Sigmoid colon (tissue), 7 donors: ENCODE data around the gene CASZ1. TPM values are rescaled to one million over a fixed set of nuclear protein-coding genes. Genes with fewer than 3 reads are reported as not detected.
A peak's percentile ranks its signal among the peaks of the same experiment; 100 is the strongest.

Source experiments
- DNase-seq: peaks from one replicate; pipeline ENCODE4 v3.0.0-alpha.2; 2019
- H3K27ac ChIP-seq, 4 donors: fragments of 200-600 bp; sonication (generic); one replicate each; pipeline ENCODE4 v1.5.1; 2016 to 2019; ENCODE audit warnings: mild to moderate bottlenecking in 1 of 4
- H3K27me3 ChIP-seq, 3 donors: fragments of 200-600 bp; sonication (generic); one replicate each; pipeline ENCODE4 v1.5.1; 2019; ENCODE audit warnings: mild to moderate bottlenecking in 1 of 3
- H3K36me3 ChIP-seq, 4 donors: fragments of 200-600 bp; sonication (generic); one replicate each; pipeline ENCODE4 v1.5.1; 2016 to 2019
- H3K4me1 ChIP-seq, 4 donors: fragments of 200-600 bp; sonication (generic); one replicate each; pipeline ENCODE4 v1.5.1; 2017 to 2019
- H3K4me3 ChIP-seq, 4 donors: fragments of 200-600 bp; sonication (generic); one replicate each; pipeline ENCODE4 v1.5.1; 2017 to 2019; ENCODE audit warnings: mild to moderate bottlenecking in 2 of 4, moderate library complexity in 1 of 4
- H3K9me3 ChIP-seq, 4 donors: fragments of 200-600 bp in 3 of 4; sonication (generic) in 3 of 4; one replicate each; pipeline versions ENCODE4 v1.5.1 to v1.6.1; 2013 to 2019
- EP300 ChIP-seq, 4 donors: sonication (generic); formaldehyde crosslinking; IDR thresholded peaks; one replicate each; pipeline ENCODE4 v1.6.1; 2017; ENCODE audit warnings: antibody characterized with exemption in 4 of 4
- POLR2A ChIP-seq, 2 donors: fragments of 450-650 bp; IDR thresholded peaks; one replicate each; pipeline ENCODE4 v1.6.1; 2016; ENCODE audit warnings: antibody characterized with exemption in 2 of 2, mild to moderate bottlenecking in 2 of 2, moderate library complexity in 2 of 2
- POLR2AphosphoS5 ChIP-seq, 4 donors: sonication (generic); formaldehyde crosslinking; IDR thresholded peaks; one replicate each; pipeline ENCODE4 v1.6.1; 2017; ENCODE audit warnings: antibody characterized with exemption in 4 of 4
- WGBS, 2 donors: extraction: QIAGEN DNeasy Blood & Tissue Kit; methylation state at CpG; one replicate each; pipeline ENCODE4 v1.1.7; 2013; 5-methylcytosine and 5-hydroxymethylcytosine counted together
- intact Hi-C: fragments of 100-400 bp; cut with DNase I; formaldehyde crosslinking; loops from one replicate; pipeline ENCODE4 v1.15.1; 2023
- polyA plus RNA-seq, 3 donors: library from polyadenylated mRNA; stranded (reverse); fragments of 200-250 nt; gene quantifications; one replicate each; pipeline ENCODE4 v1.2.3, GENCODE V29; 2013
- total RNA-seq, 4 donors: library from RNA; depleted of rRNA; stranded (reverse); fragments of >200 nt; gene quantifications; one replicate each; pipeline ENCODE4 v1.1.0, GENCODE V29; 2016
- TF ChIP-seq, protein P1 (sequence below), 4 experiments: fragments of 450-650 bp in 3 of 4; fragments of 200-600 bp in 1 of 4; IDR thresholded peaks; one replicate each; pipeline ENCODE4 v1.5.1; 2016 to 2019; ENCODE audit warnings: antibody characterized with exemption in 4 of 4, mild to moderate bottlenecking in 3 of 4, moderate library complexity in 2 of 4
- donor health status: healthy with polysubstance abuse.
- donor health status: Bipolar disorder and iron deficiency.
- donor health status: healthy.

The CASZ1 gene
- total and polyA plus RNA-seq, 7 donors: 4.2 to 47.9 (median 23.6) TPM

DNA sequence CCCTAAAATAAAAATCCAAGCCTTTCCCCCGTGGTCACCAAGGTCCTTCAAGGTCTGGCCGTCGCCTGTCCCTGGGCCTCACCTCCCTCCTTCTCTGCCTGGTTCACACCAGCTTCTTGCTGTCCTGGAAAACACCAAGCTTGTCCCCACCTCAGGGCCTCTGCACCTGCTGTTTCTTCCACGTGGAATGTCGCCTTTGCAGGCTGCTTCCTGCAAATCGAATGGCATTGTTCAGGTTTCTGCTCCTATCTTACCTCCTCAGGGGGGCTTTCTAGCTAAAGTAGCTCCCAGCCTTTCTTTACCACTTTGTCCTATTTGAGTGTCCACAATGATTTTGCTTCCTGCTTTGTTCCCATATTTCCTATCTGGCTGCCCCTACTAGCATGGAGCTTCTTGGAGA lies 3.3 kb upstream of the CASZ1 start:
- Histone ChIP-seq H3K27me3 (peaks cover 0 to 15% (median 0%) of the 10 kb centered on the region in 3 donors), H3K9me3 (no peaks in the 10 kb centered on the region), H3K27ac (no peak overlapping the region), H3K36me3 (no peaks in the 10 kb centered on the region), H3K4me1 (peaks cover 0 to 16% (median 8%) of the 10 kb centered on the region in 4 donors), H3K4me3 (no peak overlapping the region)
- 30 to 42% methylated on average over 6 of the region's 6 CpGs for WGBS, 2 donors
- TF ChIP-seq EP300 (IDR thresholded peaks at IDR 0.05) (no peak), POLR2AphosphoS5 (IDR thresholded peaks at IDR 0.05) (no peak), POLR2A (IDR thresholded peaks at IDR 0.05) (no peak)
- TF ChIP-seq, protein P1, sequence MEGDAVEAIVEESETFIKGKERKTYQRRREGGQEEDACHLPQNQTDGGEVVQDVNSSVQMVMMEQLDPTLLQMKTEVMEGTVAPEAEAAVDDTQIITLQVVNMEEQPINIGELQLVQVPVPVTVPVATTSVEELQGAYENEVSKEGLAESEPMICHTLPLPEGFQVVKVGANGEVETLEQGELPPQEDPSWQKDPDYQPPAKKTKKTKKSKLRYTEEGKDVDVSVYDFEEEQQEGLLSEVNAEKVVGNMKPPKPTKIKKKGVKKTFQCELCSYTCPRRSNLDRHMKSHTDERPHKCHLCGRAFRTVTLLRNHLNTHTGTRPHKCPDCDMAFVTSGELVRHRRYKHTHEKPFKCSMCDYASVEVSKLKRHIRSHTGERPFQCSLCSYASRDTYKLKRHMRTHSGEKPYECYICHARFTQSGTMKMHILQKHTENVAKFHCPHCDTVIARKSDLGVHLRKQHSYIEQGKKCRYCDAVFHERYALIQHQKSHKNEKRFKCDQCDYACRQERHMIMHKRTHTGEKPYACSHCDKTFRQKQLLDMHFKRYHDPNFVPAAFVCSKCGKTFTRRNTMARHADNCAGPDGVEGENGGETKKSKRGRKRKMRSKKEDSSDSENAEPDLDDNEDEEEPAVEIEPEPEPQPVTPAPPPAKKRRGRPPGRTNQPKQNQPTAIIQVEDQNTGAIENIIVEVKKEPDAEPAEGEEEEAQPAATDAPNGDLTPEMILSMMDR (IDR thresholded peaks at IDR 0.05): no peak
- intact Hi-C loops: loop anchor here (5.0 kb wide), 2 partner anchors 68 to 117 kb away; no protein-coding TSS in a partner anchor
- DNase-seq: no peak

DNA sequence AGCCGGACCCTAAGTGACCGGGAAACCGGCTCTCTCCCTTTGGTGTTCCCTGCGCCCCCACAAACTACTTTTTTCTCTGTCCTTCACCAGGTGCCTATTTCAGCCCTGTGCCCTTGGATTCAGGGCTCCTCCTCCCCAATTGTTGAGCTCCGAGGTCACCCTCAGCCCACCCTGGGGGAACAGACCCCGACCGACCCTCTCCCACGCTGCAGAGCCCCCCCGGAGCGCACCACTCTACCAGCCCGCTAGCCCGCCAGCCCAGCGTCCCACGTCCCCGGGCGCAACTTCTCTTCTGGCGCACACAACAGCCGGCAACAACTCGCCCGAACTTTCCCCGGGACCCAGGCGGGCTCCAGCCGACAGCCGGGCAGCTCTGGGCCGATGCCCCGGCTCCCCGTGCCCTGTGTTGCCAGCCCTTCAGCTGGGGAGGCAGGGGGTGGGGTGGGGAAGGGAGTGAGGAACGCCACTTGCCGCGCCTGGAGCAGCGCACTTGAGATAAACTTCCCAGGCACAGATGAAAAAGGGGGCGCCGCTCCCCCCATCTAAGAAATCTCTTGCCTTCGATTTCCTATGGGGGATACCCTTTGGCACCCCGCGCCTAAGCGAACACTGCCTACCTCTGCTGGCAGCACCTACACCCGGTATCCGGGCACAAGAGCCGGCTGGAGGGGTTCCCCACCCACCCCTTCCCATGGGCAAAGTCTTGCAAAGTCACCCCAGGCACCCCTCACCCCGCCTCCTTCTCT lies 997 bp downstream of the CASZ1 start:
- peaks cover 0 to 51% (median 44%) of the 10 kb centered on the region in 4 donors for H3K4me1 ChIP-seq
- H3K9me3 ChIP-seq: no peaks in the 10 kb centered on the region
- no peaks in the 10 kb centered on the region for H3K36me3 ChIP-seq
- H3K4me3 ChIP-seq: peak overlapping the region; percentile 65 to 85 (median 78)
- peak overlapping the region; percentile 79 to 92 (median 90) for H3K27ac ChIP-seq
- 0 to 1% methylated on average over 41 of the region's 41 CpGs for WGBS, 2 donors
- DNase-seq: peak; percentile 71
- intact Hi-C loops: loop anchor here (2.0 to 5.0 kb wide), 3 partner anchors 72 to 267 kb away; no protein-coding TSS in a partner anchor
- peaks cover 7 to 36% (median 11%) of the 10 kb centered on the region in 3 donors for H3K27me3 ChIP-seq
- TF ChIP-seq EP300 (IDR thresholded peaks at IDR 0.05) (no peak), POLR2A (IDR thresholded peaks at IDR 0.05) (peak in 1 of 2 donors; percentile 12), POLR2AphosphoS5 (IDR thresholded peaks at IDR 0.05) (peak in 1 of 4 donors; percentile 11)
- TF ChIP-seq, protein P1 (IDR thresholded peaks at IDR 0.05): no peak

DNA sequence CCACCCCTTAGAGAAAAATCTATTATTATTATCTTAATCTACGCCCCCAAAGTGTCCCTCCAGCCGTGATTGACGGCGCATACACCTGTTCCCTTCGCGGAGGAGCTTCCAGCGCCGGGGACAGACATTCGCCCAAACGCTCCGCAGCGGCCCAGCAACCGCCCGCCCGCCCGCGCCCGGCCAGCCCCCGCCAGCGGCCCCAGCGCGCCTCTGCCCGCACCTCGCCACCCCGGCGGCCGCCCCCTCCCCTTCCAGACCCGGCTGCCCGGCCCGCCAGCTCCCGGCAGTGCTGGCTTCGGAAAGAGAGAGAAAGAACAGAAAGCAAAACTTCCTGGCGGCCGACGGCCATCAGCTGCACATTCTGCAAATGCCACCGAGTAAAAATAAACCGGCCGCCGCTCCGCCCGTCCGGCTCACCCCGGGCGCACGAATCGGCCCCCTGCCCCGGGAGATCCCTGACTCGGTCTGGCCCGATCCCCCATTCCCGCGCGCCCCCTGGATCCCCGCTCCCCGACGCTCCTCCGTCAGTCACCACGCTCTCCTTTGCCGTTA lies 1.6 kb downstream of the CASZ1 start:
- intact Hi-C loops: loop anchor here (5.0 kb wide), 3 partner anchors 73 to 152 kb away; no protein-coding TSS in a partner anchor
- 1% methylated on average over 58 of the region's 58 CpGs for WGBS, 2 donors
- Histone ChIP-seq H3K9me3 (no peaks in the 10 kb centered on the region), H3K36me3 (no peaks in the 10 kb centered on the region), H3K27me3 (peaks cover 7 to 36% (median 11%) of the 10 kb centered on the region in 3 donors), H3K4me1 (peaks cover 0 to 51% (median 47%) of the 10 kb centered on the region in 4 donors), H3K27ac (peak overlapping the region; percentile 79 to 92 (median 90)), H3K4me3 (peak overlapping the region; percentile 65 to 85 (median 78))
- TF ChIP-seq, protein P1 (IDR thresholded peaks at IDR 0.05): no peak
- TF ChIP-seq EP300 (IDR thresholded peaks at IDR 0.05): no peak
- DNase-seq: peak; percentile 68

DNA sequence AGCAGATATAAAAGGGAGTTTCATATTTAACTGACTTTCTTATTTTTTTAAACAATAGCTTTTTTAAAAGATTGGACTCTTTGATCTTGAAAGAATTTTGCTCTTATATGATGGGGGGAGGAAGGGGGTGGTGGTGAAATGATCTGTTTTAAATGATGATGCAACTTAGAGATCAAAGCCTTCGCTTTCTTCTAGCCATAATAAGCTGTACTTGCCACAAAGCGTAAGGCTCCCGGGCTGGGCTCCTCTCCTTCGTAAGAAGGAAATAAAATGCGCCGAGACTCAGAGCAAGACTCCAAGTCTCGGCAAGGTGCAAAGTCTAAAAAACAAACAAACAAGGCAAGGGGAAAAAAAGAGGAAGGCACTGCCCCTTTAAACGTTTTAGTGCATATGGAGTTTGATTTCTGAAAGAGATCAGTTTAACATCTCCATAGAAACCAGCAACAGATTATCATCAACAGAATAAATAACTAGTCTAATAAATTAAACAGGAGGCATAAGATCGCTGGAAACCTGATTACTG lies 3.3 kb downstream of the CASZ1 start:
- Histone ChIP-seq H3K27ac (peak overlapping the region; percentile 79 to 92 (median 90)), H3K4me1 (peaks cover 0 to 64% (median 59%) of the 10 kb centered on the region in 4 donors)
- WGBS, 2 donors: 1 to 2% methylated on average over 9 of the region's 9 CpGs

More for the DNA sequence above, 3.3 kb downstream of the CASZ1 start:
- Histone ChIP-seq H3K36me3 (no peaks in the 10 kb centered on the region), H3K4me3 (peak overlapping the region; percentile 65 to 85 (median 78)), H3K9me3 (no peaks in the 10 kb centered on the region), H3K27me3 (peaks cover 7 to 36% (median 11%) of the 10 kb centered on the region in 3 donors)
- intact Hi-C loops: loop anchor here (5.0 kb wide), 1 partner anchor 151 kb away; no protein-coding TSS in a partner anchor
- no peak for DNase-seq
- TF ChIP-seq, protein P1 (IDR thresholded peaks at IDR 0.05): no peak
